Calu3 (cell line): ENCODE measurements around the gene PPP1R27. TPM values are rescaled to one million over a fixed set of nuclear protein-coding genes. Genes with fewer than 3 reads are reported as not detected.

ENCODE experiments used
- BruUV-seq: library from RNA; stranded (reverse); fragments of 400-500 nt; replicated peaks from 2 replicates; lab custom pipeline; 2021; lab: Mats Ljungman, UMichigan
- CTCF ChIA-PET: fragments of 300-600 bp; sonication (Branson Sonifier 250); formaldehyde crosslinking; loops from one replicate; lab custom pipeline; 2022; ENCODE audit warnings: antibody characterized with exemption; lab: Charles Lee
- DNase-seq: peaks from one replicate; pipeline ENCODE4 v3.0.0; 2022
- H3K27ac Mint-ChIP-seq: one replicate; pipeline ENCODE4 v1.8.0; 2022; ENCODE audit warnings: mixed read lengths; ENCODE audit not compliant: unreplicated experiment
- H3K27me3 Mint-ChIP-seq: one replicate; pipeline ENCODE4 v1.8.0; 2022; ENCODE audit warnings: mixed read lengths; ENCODE audit not compliant: unreplicated experiment
- H3K36me3 Mint-ChIP-seq: one replicate; pipeline ENCODE4 v1.8.0; 2022; ENCODE audit warnings: mild to moderate bottlenecking, moderate library complexity, mixed read lengths; ENCODE audit not compliant: insufficient read depth, unreplicated experiment
- H3K4me1 Mint-ChIP-seq: one replicate; pipeline ENCODE4 v1.8.0; 2022; ENCODE audit warnings: mild to moderate bottlenecking, low read depth, mixed read lengths; ENCODE audit not compliant: unreplicated experiment
- H3K4me3 Mint-ChIP-seq: one replicate; pipeline ENCODE4 v1.8.0; 2022; ENCODE audit warnings: mild to moderate bottlenecking, low read depth, moderate library complexity, mixed read lengths; ENCODE audit not compliant: unreplicated experiment
- H3K9me3 Mint-ChIP-seq: one replicate; pipeline ENCODE4 v1.8.0; 2022; ENCODE audit warnings: low read depth, mixed read lengths; ENCODE audit not compliant: unreplicated experiment
- intact Hi-C: fragments of 100-400 bp; cut with micrococcal nuclease; formaldehyde crosslinking; loops from one replicate; pipeline ENCODE4 v1.10.0; 2022; ENCODE audit not compliant: unreplicated experiment
- total RNA-seq: library from RNA; stranded (reverse); gene quantifications from 2 replicates; pipeline ENCODE4 v1.2.3, GENCODE V29; 2022
- TF ChIP-seq, protein P1 (sequence below): fragments of 200-600 bp; IDR thresholded peaks from one replicate; pipeline ENCODE4 v1.8.0; 2022; ENCODE audit warnings: antibody characterized with exemption; ENCODE audit not compliant: unreplicated experiment

PPP1R27 gene
- total RNA-seq, 1 experiment from 2014 or later = not detected

DNA sequence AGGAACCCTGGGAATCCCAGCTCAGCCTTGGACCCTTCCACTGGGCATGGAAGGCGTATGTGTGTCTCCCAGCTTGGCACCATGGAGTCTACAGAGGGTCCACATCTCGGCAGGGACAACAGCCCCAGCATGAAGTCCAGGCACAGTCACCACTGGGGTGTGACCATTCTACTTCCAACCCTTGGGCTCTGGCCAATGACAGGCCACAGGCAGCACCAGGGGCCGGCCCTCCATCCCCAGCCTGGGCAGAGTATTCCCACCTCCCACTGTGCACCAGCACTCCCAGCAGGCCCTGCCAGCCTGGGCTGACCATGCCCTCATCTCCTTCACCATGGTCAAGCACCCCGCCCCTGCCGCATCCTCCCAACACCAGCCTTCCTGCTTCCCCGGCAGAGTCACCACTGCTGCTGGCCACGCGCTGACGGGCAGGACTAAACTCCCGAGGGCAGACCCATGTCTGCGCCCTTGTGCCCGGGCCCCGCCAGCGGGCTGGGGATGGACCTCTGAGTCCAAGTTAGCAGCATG, 9.5 kb upstream of the PPP1R27 start:
- BruUV-seq = no TSS peak
- peaks cover 73% of the 10 kb centered on the region for H3K36me3 Mint-ChIP-seq
- H3K27me3 Mint-ChIP-seq = no peaks in the 10 kb centered on the region
- CTCF ChIA-PET = no interaction called here
- no peaks in the 10 kb centered on the region for H3K9me3 Mint-ChIP-seq
- H3K4me1 Mint-ChIP-seq = no peaks in the 10 kb centered on the region
- H3K4me3 Mint-ChIP-seq = no peak overlapping the region
- TF ChIP-seq, protein P1, sequence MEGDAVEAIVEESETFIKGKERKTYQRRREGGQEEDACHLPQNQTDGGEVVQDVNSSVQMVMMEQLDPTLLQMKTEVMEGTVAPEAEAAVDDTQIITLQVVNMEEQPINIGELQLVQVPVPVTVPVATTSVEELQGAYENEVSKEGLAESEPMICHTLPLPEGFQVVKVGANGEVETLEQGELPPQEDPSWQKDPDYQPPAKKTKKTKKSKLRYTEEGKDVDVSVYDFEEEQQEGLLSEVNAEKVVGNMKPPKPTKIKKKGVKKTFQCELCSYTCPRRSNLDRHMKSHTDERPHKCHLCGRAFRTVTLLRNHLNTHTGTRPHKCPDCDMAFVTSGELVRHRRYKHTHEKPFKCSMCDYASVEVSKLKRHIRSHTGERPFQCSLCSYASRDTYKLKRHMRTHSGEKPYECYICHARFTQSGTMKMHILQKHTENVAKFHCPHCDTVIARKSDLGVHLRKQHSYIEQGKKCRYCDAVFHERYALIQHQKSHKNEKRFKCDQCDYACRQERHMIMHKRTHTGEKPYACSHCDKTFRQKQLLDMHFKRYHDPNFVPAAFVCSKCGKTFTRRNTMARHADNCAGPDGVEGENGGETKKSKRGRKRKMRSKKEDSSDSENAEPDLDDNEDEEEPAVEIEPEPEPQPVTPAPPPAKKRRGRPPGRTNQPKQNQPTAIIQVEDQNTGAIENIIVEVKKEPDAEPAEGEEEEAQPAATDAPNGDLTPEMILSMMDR = no peak
- no peak overlapping the region for H3K27ac Mint-ChIP-seq
- DNase-seq = no peak
- intact Hi-C loops = no loop called here

DNA sequence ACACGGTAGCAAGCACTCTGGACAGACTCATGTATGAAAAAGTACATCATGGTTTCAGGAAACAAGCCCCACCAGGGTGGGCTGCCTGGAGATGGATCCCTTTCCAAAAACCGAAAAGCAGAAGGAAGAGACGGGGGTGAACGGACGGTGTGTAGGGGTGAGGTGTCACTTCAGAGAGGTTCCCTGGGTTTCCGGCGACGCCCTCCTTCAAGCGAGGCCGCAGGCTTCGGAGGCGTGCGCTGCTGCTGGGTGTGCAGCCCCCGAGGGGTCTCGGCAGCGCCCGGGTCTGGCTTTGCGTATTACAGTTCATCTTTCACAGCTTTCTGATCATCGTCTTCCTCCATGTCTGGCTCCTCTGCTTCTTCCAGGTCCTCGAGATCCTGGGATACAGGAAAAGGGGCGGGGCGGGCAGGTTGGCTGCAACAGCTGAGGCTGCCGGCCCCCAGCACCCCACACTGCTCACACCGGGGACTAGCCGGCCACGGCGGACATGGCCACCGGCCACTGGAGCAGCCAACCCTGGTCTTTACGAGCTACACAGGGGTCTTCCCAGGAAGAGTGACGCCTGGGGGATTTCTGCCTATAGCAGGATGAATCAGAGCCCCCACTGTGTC, 9.0 kb upstream of the PPP1R27 start:
- Mint-ChIP-seq H3K27me3 (no peaks in the 10 kb centered on the region), H3K4me3 (no peak overlapping the region), H3K9me3 (no peaks in the 10 kb centered on the region), H3K4me1 (no peaks in the 10 kb centered on the region), H3K36me3 (peaks cover 70% of the 10 kb centered on the region), H3K27ac (peak overlapping the region; percentile 21)
- DNase-seq = no peak
- no TSS peak for BruUV-seq
- TF ChIP-seq, protein P1 = no peak
- intact Hi-C loops = no loop called here
- CTCF ChIA-PET = no interaction called here

DNA sequence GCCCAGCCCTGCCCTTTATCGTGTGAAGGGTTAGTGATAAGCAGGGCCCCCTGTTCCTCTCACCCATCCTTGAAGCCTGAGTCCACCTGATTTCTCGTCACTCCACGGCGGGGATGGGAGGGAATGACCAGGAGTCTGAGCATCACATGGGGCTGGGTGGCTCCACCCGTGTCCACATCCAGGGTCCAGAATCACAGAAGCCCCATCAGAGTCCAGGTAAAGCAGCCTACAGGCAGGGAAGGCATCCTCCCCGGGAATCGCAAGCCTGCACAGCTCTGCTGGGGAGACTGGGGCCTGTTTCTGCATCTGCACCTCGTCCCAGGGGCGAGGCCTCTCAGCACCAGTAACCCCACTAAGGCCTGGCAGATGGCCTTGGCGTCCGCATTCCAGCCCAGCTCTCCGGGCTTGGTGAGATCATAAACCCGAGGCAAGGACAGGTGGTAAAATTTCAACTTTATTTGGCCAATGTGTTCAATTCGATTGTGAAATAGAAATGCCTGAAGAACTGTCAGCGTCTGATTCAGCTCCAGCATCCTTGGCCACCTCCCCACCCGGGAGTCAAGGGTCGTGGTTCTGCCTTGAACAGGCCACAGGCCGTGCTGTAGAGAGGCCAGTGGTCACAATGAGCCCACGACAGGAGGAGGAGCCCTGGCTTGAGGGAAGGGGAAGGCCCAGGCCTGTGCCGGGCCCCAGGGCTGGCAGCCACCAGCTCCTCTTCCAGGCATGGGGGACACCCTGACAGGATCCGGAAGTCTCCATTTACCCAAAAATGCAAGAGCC, 8.1 kb upstream of the PPP1R27 start:
- CTCF ChIA-PET = no interaction called here
- peak overlapping the region; percentile 21 for H3K27ac Mint-ChIP-seq

DNA sequence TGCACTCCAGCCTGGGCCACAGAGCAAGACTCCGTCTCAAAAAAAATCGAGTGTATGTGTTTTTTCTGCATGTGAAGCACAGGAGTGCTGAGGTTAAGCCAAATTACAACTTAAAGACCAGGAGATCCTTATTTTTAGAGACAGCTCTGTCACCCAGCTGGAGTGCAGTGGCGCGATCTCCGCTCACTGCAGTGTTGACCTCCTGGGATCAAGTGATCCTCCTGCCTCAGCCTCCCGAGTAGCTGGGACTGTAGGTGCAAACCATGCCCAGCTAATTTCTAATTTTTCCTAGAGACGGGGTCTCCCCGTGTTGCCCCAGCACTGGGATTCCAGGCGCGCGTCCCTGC, 7.5 kb upstream of the PPP1R27 start:
- BruUV-seq = no TSS peak
- intact Hi-C loops = no loop called here
- Mint-ChIP-seq H3K27me3 (no peaks in the 10 kb centered on the region), H3K9me3 (no peaks in the 10 kb centered on the region), H3K36me3 (peaks cover 59% of the 10 kb centered on the region), H3K27ac (no peak overlapping the region), H3K4me1 (no peaks in the 10 kb centered on the region), H3K4me3 (no peak overlapping the region)
- CTCF ChIA-PET = no interaction called here
- no peak for DNase-seq
- TF ChIP-seq, protein P1 = no peak

More for the DNA sequence above, 8.1 kb upstream of the PPP1R27 start:
- DNase-seq = no peak
- no peaks in the 10 kb centered on the region for H3K27me3 Mint-ChIP-seq
- TSS peak; percentile 97 for BruUV-seq
- intact Hi-C loops = no loop called here
- no peaks in the 10 kb centered on the region for H3K9me3 Mint-ChIP-seq
- H3K36me3 Mint-ChIP-seq = peaks cover 65% of the 10 kb centered on the region
- H3K4me1 Mint-ChIP-seq = no peaks in the 10 kb centered on the region
- TF ChIP-seq, protein P1 = no peak
- no peak overlapping the region for H3K4me3 Mint-ChIP-seq
